ENCODE measurements around the gene COMP. TPM values are rescaled to one million over a fixed set of nuclear protein-coding genes. Genes with fewer than 3 reads are reported as not detected.

COMP gene
- total RNA-seq, 1 experiment from 2014 or later = not detected

- no peak for TF ChIP-seq EZH2 (IDR thresholded peaks at IDR 0.05; ENCODE audit: low read depth)
- TF ChIP-seq, protein P1, sequence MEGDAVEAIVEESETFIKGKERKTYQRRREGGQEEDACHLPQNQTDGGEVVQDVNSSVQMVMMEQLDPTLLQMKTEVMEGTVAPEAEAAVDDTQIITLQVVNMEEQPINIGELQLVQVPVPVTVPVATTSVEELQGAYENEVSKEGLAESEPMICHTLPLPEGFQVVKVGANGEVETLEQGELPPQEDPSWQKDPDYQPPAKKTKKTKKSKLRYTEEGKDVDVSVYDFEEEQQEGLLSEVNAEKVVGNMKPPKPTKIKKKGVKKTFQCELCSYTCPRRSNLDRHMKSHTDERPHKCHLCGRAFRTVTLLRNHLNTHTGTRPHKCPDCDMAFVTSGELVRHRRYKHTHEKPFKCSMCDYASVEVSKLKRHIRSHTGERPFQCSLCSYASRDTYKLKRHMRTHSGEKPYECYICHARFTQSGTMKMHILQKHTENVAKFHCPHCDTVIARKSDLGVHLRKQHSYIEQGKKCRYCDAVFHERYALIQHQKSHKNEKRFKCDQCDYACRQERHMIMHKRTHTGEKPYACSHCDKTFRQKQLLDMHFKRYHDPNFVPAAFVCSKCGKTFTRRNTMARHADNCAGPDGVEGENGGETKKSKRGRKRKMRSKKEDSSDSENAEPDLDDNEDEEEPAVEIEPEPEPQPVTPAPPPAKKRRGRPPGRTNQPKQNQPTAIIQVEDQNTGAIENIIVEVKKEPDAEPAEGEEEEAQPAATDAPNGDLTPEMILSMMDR (conservative IDR thresholded peaks at IDR 0.05) = no peak
- no peaks in the 10 kb centered on the region for H3K9me3 ChIP-seq (ENCODE audit: insufficient read depth, low read depth)
- no peaks in the 10 kb centered on the region for H3K9me2 ChIP-seq (ENCODE audit: insufficient read depth)
- H2AFZ ChIP-seq = no peak overlapping the region
- CTCF ChIA-PET = no interaction called here
- no TSS peak for BruUV-seq (replicated peaks)
- H3K27me3 ChIP-seq (ENCODE audit: insufficient read depth, low read depth) = no peaks in the 10 kb centered on the region
- POLR2A ChIA-PET (ENCODE audit: unreplicated experiment) = no interaction called here
- H3K4me3 ChIP-seq = no peak overlapping the region
- peaks cover 16% of the 10 kb centered on the region for H3K4me1 ChIP-seq (replicated peaks; ENCODE audit: insufficient read depth)
- H3K36me3 ChIP-seq (ENCODE audit: low read depth) = no peaks in the 10 kb centered on the region
- H3F3A ChIP-seq (ENCODE audit: insufficient read depth, low read depth) = peaks cover 10% of the 10 kb centered on the region; the same call in 1 of the 2 replicates
- no peaks in the 10 kb centered on the region for H3K79me2 ChIP-seq (ENCODE audit: low read depth)
- DNase-seq = no peak
- no peaks in the 10 kb centered on the region for H4K20me1 ChIP-seq (ENCODE audit: insufficient read depth)
- no peak overlapping the region for H3K4me2 ChIP-seq
- intact Hi-C loops (cut with micrococcal nuclease; ENCODE audit: unreplicated experiment) = loop anchor here (10.0 kb wide), 1 partner anchor 165 kb away; the partner anchor contains the start of gene CRLF1
- H3K27ac ChIP-seq = no peak overlapping the region
Observed at GRCh38 chr19:18769989-18770528, 21.0 kb downstream of the COMP start.

- H3K9me2 ChIP-seq (ENCODE audit: insufficient read depth) = no peaks in the 10 kb centered on the region
- peaks cover 25% of the 10 kb centered on the region for H3K4me1 ChIP-seq (replicated peaks; ENCODE audit: insufficient read depth)
- no peaks in the 10 kb centered on the region for H3K36me3 ChIP-seq (ENCODE audit: low read depth)
- POLR2A ChIA-PET (ENCODE audit: unreplicated experiment) = no interaction called here
- CTCF ChIA-PET = no interaction called here
- no peaks in the 10 kb centered on the region for H4K20me1 ChIP-seq (ENCODE audit: insufficient read depth)
- H2AFZ ChIP-seq = no peak overlapping the region
- BruUV-seq (replicated peaks) = no TSS peak
- no peaks in the 10 kb centered on the region for H3K79me2 ChIP-seq (ENCODE audit: low read depth)
- H3F3A ChIP-seq (ENCODE audit: insufficient read depth, low read depth) = peaks cover 18% of the 10 kb centered on the region
- TF ChIP-seq, protein P1 (conservative IDR thresholded peaks at IDR 0.05) = no peak
- no peak for TF ChIP-seq EZH2 (IDR thresholded peaks at IDR 0.05; ENCODE audit: low read depth)
- no peaks in the 10 kb centered on the region for H3K9me3 ChIP-seq (ENCODE audit: insufficient read depth, low read depth)
- H3K27ac ChIP-seq = no peak overlapping the region
- DNase-seq = peak in 1 of 2 experiments; percentile 46
- no peak overlapping the region for H3K4me2 ChIP-seq
- no peak overlapping the region for H3K4me3 ChIP-seq
- no peaks in the 10 kb centered on the region for H3K27me3 ChIP-seq (ENCODE audit: insufficient read depth, low read depth)
- intact Hi-C loops (cut with micrococcal nuclease; ENCODE audit: unreplicated experiment) = loop anchor here (10.0 kb wide), 1 partner anchor 164 kb away; the partner anchor contains the start of gene CRLF1
Observed at GRCh38 chr19:18768997-18769891, 21.9 kb downstream of the COMP start.

DNA sequence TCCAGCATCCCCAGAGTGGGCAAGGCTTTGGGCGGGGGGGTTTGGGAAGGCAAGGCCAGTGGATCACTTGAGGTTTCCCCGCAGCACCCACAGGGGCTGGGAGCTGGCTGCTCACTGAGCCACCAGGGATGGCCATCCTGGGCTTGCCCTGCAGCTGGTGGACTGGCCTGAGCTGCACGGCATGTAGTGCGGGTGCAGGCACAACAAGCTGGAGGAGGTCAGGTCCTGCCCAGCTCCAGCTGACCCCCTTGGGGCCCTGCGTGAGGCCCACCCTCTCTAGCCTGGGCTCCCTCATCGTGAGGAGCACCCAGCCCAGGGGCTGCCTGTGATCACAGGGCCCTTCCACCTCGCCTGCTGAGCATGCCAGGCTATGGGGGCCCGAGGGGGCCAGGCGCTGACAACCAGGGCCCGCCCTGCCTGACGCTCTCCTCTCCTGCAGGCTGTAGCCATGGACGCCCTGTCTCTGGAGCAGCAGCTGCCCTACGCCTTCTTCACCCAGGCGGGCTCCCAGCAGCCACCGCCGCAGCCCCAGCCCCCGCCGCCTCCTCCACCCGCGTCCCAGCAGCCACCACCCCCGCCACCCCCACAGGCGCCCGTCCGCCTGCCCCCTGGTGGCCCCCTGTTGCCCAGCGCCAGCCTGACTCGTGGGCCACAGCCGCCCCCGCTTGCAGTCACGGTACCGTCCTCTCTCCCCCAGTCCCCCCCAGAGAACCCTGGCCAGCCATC lies 22.9 kb downstream of the COMP start:
- ChIA-PET CTCF (no interaction called here), POLR2A (ENCODE audit: unreplicated experiment) (no interaction called here)
- no peak for DNase-seq
- Histone ChIP-seq H3K4me2 (no peak overlapping the region), H3K9me2 (ENCODE audit: insufficient read depth) (no peaks in the 10 kb centered on the region), H3K27ac (no peak overlapping the region), H3K79me2 (ENCODE audit: low read depth) (no peaks in the 10 kb centered on the region), H2AFZ (no peak overlapping the region), H3K36me3 (ENCODE audit: low read depth) (no peaks in the 10 kb centered on the region), H3K4me1 (replicated peaks; ENCODE audit: insufficient read depth) (peaks cover 35% of the 10 kb centered on the region), H3K27me3 (ENCODE audit: insufficient read depth, low read depth) (no peaks in the 10 kb centered on the region), H4K20me1 (ENCODE audit: insufficient read depth) (no peaks in the 10 kb centered on the region), H3K9me3 (ENCODE audit: insufficient read depth, low read depth) (no peaks in the 10 kb centered on the region), H3K4me3 (no peak overlapping the region), H3F3A (ENCODE audit: insufficient read depth, low read depth) (peaks cover 29% of the 10 kb centered on the region)
- intact Hi-C loops (cut with micrococcal nuclease; ENCODE audit: unreplicated experiment) = loop anchor here (10.0 kb wide), 1 partner anchor 163 kb away; the partner anchor contains the start of gene CRLF1
- no TSS peak for BruUV-seq (replicated peaks)
- TF ChIP-seq EZH2 (IDR thresholded peaks at IDR 0.05; ENCODE audit: low read depth) = no peak
- TF ChIP-seq, protein P1 (conservative IDR thresholded peaks at IDR 0.05) = no peak
